GM21825 (cell line): ENCODE measurements around the gene HIVEP1.

ENCODE experiments used
- ATAC-seq: cut with Tn5 transposase; IDR thresholded peaks from one replicate; pipeline ENCODE4 v1.9.1; 2021; ENCODE audit warnings: mild to moderate bottlenecking, moderate library complexity; ENCODE audit not compliant: unreplicated experiment

The HIVEP1 gene

DNA sequence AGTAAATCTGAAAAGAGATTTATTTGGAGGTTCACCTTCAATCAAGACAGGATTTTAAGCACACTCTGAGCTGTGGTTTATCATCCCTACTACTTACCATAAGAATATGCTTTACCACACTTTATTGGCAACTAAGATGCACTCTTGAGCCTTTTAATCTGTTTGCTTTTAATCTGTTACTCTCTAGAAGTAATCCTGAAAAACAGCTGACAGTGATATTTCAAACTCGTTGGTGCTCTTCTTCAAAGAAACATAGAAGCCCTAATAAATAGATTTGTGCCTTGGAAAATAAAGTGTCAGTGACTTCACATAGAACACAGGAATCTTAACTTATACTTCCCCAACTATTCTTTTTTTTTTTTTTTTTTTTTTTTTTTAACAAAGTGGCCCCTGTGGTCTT is 102.9 kb downstream of the HIVEP1 start:
- ATAC-seq, result no peak

- ATAC-seq, result no peak
Observed at GRCh38 chr6:12115492-12115891, 103.4 kb downstream of the HIVEP1 start.

GRCh38 chr6:12116264-12116800 is 104.2 kb downstream of the HIVEP1 start:
- no peak for ATAC-seq

- no peak for ATAC-seq
Observed at GRCh38 chr6:12116978-12117377, 104.9 kb downstream of the HIVEP1 start.

DNA sequence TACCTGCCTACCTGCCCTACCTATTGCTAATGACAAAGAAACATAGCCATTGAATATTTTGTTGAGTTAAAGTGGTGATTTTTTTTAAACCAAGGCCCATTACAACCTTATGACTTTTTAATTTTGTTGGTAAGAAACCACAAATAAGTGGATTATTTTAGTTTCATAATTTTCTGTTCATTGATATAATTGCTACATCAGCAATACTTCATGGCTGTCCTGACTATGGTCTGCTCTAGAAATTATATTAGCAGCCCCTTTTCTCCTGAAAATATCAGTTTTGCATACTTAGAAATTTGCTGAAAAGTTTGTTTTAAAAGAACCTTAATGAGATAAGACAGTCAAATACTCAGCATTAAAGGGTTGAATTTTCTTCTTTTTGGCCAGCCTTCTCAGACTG is 106.5 kb downstream of the HIVEP1 start:
- ATAC-seq, result no peak

GRCh38 chr6:12119085-12119588 is 107.0 kb downstream of the HIVEP1 start:
- peak; percentile 67 for ATAC-seq

DNA sequence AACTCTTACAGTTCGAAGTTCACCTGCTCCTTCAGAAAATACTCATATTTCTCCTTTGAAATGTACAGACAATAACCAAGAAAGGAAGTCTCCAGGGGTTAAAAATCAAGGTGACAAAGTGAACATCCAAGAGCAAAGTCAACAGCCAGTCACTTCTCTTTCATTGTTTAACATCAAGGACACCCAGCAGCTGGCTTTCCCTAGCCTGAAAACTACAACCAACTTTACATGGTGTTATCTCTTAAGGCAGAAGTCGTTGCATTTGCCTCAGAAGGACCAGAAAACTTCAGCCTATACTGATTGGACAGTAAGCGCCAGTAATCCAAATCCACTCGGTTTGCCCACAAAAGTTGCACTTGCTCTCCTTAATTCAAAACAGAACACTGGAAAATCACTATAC is 113.3 kb downstream of the HIVEP1 start:
- no peak for ATAC-seq

- no peak for ATAC-seq
Observed at GRCh38 chr6:12126051-12126450, 113.9 kb downstream of the HIVEP1 start.

DNA sequence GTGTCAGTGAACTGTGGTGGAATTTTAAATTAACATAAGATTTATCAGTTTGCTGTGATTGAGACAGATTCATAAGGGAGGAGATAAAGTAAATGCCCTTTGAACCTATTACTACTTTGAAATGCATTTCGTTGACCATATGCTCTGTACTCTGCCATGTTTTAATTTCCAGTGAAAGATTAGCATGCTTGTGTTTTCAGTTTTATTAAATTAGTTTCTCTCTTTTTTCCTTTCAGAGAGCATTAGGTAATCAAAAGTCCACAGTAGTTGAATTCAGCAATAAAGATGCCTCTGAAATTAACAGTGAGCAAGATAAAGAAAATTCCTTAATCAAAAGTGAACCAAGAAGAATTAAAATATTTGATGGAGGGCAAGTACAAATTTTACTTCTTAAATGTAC is 117.4 kb downstream of the HIVEP1 start:
- no peak for ATAC-seq

DNA sequence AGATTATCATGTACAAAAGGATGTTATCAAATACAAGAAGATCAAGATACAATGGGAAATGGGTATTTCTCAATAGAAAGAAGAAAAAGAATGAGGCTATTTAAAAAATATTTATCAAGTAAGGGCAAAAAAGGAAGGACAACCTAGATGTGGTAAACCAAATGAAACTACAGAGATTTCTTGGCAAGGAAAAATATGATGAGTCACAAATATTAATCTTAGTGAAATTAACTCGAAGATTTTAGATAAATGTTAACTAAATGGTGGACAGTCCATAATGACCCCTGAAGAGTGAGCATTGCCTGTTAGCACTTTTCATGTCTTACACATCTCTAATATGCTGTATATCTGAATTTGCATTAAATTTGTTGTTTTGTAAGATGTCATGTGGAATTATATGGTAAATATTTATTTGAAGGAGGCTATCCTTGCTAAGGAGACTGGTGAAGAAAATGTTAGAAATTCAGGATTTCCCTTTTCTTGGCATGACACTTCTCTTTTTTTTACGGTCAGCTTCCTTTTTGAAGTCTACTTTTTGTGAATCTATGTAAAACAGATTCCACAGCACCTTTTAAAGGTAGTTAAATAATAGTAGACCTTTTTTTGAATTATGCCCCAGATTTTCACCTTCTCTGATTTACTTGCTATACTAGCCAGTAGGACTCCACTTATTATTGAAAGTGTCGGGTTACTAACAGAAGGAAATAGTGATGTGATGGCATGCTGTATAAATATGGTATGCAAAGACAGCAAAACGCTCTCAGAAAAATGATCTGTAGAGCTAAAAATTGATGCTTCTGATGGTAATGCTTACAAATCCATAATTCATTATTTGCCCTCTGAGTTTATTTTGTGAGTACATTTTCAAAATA is 120.5 kb downstream of the HIVEP1 start:
- no peak for ATAC-seq

- no peak for ATAC-seq
Observed at GRCh38 chr6:12134581-12134980, 122.5 kb downstream of the HIVEP1 start.

GRCh38 chr6:12134991-12135390 is 122.9 kb downstream of the HIVEP1 start:
- ATAC-seq, result no peak

DNA sequence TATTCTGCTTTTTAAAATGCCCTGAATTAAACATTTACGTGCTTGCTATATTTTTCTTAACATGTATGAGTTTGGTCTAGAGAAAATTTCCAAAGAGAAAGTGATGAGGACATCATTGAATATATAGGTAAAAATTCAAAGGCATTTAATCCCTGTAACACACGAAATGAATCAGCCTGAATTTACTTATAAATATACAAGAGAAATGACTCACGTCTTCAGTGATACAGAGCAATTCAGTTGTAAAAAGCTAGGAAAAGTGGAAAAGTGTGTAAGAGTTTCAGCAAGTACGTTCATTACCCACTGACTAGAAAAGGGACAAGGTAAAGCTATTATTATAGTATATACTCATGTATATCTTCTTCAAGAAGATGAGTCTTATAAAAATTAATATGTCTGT is 124.8 kb downstream of the HIVEP1 start:
- no peak for ATAC-seq

- no peak for ATAC-seq
Observed at GRCh38 chr6:12137480-12137879, 125.4 kb downstream of the HIVEP1 start.

DNA sequence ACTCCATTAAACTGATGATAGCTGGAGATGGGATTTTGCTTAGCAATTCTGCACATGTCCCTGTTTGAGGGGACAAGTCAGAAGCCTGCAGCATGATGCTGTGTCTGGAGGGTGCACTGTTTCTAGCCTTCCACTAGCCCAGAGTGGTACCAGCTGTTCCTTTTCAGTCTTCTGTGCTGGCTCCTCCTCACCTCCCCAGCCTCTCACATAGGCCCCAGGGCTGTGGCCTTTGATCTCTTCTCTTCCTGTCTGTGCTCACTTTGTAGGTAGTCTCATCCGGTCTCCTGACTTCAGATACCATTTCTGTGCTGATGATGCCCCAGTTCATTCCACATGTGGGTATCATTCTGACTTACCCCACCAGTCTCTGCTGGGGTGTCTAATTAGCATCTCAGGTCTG is 126.3 kb downstream of the HIVEP1 start:
- no peak for ATAC-seq

DNA sequence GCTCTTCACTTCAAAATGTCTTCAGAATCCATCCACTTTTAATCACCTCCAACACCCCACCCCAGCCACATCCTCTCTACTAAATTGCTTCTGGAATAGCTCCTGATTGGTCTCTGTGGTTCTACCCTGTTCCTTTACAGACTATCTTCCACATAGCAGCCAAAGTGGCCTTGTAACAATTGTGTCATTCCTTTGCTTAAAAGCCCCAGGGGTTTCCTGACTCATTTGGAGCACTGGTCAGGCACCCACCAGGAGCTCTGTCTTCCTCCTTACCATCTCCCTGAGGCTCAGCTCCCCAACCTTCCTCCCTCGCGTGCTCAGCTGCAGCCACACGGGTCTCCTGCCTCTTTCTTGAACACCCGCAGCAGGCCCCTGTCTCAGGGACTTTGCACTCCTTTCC is 126.8 kb downstream of the HIVEP1 start:
- no peak for ATAC-seq

DNA sequence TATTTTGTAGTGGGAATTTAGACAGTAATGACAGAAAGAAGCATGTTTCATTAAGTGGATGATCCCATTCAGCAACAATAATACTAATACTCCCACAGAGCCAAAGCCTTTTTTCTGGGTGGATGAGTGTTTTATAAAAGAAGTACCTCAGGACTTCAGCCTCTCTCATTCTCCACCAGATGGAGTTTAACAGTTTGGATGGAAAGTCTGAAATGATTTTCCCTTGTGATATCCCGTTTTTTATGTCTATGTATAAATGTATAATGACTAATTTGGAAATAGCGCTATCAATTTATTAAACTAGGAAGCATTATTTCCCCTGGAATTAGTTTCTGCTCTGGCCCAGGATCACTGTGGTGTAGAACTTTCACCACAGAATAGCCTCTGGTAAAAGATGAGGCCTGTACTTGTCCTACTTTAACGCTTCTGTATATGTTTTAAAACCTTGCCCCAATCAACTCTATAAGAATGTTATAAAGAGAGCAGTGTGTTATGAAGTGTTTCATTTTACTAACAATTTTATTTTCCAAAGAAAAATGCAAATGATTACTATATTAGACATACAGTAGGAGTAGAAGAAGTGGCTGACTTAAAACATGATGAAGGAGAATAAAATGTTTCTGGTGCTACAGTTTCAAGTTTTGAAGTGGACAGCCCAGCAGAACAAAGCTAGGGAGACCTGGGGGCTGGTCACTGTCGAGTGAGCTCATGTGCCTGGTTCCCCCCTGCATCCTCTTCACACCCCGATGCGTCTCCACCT is 135.6 kb downstream of the HIVEP1 start:
- no peak for ATAC-seq

GRCh38 chr6:12148317-12148801 is 136.2 kb downstream of the HIVEP1 start:
- no peak for ATAC-seq

GRCh38 chr6:12148841-12149240 is 136.7 kb downstream of the HIVEP1 start:
- ATAC-seq, result no peak

DNA sequence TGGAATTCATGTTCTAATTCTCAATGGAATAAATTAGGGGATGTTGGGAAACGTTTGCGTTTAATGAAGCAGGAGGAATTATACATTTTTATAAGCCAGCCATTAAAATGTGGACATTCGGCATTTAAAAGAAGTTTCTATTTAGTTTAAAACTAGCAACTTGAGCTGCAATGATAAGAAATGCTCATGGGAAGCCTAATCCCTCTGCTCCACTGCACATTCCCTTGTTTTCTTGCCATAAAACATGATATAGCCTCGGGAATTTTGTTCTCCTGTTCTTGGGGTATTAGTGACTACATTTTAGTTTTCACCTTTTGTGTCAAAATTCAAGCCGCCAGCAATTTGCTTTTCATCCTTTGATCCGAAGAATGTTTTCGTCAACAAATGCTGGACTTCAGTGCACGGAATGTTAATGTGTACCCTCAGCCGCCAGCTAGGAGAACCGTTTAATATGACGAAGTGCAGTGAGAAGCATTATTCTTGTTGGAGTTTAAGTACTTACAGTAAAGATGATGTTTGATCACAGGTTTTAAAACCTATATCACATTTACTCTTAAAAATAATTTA is 137.9 kb downstream of the HIVEP1 start:
- ATAC-seq, result no peak

GRCh38 chr6:12150812-12151432 is 138.8 kb downstream of the HIVEP1 start:
- no peak for ATAC-seq
